ENCODE measurements around the gene SRP68.

DNA sequence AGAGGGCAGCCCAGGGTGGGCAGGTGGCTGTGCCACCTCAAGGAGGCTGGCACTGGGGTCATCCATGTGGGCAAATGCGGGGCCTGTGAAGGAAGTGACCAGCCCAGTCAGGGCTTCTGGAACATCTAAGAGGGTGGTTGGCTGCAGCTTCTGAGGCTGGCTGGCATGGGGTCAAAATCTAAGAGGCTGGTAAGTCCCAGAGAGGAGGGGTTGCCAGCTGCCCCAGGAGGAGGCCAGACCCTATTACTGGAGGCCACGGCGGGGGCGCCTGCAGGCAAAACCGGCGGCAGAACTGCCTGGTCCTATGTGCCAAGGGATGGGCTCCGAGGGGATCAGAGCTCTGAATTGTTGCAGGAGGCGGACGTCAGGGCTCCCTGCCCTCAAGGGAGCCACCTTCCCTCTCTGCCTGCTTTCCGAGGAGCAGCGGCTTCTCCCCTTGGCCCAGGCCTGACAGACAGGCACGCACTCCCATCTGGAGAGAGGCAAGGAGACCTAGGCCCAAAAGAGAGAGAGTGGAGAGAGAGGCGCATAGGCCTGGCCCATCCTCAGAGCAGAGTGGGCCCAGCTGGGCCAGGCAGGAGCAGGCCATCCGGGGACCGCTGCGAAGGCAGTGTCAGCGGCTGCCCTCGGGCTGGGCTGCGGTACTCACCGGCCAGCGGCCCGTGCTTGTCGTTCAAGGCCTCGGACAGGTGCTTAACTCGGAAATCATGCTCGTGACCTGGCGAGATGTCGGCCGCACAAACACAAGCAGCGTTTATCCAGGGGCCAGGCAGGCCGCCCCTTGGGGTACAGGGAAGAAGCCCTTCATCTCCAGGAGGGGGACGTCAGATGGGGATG lies 17.6 kb upstream of the SRP68 start:
- no peak for TF ChIP-seq POLR2A (IDR thresholded peaks at IDR 0.05)
- TF ChIP-seq, protein P1, sequence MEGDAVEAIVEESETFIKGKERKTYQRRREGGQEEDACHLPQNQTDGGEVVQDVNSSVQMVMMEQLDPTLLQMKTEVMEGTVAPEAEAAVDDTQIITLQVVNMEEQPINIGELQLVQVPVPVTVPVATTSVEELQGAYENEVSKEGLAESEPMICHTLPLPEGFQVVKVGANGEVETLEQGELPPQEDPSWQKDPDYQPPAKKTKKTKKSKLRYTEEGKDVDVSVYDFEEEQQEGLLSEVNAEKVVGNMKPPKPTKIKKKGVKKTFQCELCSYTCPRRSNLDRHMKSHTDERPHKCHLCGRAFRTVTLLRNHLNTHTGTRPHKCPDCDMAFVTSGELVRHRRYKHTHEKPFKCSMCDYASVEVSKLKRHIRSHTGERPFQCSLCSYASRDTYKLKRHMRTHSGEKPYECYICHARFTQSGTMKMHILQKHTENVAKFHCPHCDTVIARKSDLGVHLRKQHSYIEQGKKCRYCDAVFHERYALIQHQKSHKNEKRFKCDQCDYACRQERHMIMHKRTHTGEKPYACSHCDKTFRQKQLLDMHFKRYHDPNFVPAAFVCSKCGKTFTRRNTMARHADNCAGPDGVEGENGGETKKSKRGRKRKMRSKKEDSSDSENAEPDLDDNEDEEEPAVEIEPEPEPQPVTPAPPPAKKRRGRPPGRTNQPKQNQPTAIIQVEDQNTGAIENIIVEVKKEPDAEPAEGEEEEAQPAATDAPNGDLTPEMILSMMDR (IDR thresholded peaks at IDR 0.05) = no peak
